GM19035 (cell line): ENCODE results near the gene ZSCAN12.
A peak's percentile ranks its signal among the peaks of the same experiment; 100 is the strongest.
"Not testable (repeated sequence)": the region's sequence is repeated elsewhere in the genome, so short reads cannot be mapped to it uniquely, and the experiment has no call there.

Source experiments
- ATAC-seq: cut with Tn5 transposase; IDR thresholded peaks from one replicate; pipeline ENCODE4 v1.9.1; 2021; ENCODE audit not compliant: unreplicated experiment

ZSCAN12 gene

DNA sequence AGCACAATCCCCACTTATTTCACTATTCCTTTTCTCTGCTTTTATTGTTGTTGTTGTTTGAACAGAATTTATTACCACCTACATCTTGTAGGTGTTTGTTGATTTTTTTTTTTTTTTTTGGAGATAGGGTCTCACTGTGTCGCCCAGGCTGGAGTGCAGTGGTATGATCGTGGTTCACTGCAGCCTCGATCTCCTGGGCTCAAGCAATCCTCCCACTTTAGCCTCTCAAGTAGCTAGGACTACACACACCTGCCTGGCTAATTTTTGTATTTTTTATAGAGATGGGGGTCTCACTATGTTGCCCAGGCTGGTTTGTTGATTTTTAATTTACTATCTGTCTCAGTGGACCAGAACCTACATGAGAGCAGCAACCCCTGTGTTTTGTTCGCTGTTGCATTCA lies 3.6 kb downstream of the ZSCAN12 start:
- no peak for ATAC-seq

DNA sequence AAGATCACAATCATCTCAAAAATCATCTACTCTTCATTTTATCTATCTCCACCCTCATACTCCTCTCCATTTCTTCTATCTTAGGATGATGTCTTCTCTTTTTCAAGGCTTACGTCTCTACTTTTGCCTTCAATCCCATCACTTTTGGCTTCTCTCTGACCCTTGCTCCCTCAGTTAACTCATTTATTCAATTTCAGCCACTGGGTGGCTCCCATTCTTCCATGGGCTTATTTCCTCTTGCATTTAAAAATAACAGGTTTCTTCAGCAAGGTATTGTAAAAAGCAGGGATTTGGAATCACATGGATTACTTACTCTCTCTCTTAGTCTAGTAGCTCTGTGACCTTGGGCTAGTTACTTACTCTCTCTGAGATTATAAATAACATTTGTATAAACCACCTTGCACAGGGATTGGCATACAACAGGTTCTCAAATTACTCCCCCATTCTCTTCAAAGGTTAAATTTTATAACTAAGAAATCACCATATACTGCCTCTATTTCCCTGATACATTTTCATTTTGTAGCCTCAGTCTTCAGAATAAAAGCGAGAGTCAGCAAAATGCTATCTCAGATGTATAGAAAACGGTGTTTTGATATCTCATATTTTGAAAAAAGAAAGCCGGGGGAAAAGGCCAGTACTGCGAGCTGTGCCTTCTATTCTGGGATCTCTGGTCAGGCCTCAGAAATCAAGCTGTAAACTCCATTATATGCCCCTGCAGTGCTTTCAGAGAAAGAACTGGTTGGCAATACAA lies 5.5 kb downstream of the ZSCAN12 start:
- ATAC-seq: no peak

DNA sequence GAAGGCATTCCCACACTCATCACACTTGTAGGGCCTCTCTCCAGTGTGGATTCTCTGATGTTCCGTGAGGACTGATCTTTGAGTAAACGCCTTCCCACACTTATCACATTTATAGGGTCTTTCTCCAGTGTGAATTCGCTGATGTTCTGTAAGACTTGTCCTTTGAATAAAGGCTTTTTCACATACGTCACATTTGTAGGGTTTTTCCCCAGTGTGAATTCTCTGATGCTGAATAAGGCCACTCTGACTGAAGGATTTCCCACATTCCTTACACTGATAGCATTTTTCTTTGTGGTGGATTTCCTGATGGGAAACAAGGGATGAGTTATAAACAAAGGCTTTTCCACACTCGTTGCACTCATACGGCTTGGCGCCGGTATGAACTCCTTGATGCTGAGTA lies 8.9 kb downstream of the ZSCAN12 start:
- no peak for ATAC-seq

DNA sequence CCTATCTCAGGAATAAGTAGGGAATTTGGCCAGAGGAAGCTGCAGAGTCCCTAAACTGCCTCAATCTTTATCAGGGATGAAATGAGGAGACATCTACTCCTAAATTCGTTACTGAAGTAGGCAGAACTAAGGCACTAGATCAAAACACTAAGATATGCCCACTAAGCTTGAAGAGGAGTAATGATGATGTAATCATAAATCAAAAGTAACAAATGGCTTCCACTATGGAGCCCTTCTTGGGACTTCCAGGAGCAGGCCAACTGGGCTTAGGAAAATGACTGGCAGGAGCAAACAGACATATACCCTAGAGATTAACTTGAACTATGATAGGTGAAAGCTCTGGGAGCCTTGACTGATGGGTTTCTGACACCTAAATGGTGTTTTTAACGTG lies 15.4 kb downstream of the ZSCAN12 start:
- no peak for ATAC-seq

DNA sequence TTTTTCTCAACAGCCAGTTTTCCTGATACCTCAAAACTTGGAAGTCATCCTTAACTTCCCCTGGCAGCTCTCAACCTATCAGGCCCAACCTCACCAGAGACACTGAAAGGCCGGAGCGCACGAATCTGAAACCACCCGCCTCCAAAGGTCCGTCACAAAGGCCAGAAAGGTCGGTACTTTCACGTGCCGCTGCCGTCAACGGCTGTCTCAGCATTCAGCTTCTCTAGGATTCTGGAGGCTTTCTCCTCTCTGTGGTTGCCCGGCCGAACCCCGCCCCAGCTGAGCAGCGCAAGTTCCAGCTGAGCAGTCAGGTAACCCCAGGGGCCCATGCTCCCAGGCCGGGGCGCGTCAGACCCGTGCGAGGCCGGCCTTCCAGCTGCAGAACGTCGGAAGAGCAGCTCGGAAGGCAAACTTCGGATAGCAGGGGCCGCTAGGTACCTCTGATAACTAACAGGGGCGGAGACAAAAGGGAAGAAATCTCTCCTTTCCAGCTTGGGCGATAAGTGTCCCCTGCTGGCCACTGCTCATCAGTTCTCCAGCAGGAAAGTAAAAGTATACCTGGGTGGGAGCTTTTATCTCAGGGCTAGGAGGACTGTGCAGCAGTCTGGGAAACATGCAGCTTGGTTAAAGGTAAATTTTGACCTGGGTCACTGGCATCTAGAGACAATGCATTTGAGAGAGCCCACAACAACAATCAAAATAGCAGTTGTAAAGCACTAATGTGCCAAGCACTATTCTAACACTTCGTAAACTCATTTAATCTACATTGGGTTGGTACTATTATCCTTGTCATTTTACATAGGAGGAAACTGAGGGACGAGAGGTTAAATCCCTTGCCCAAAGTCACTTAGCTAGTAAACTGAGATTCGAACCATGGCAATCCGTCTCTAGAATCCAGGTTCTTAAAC lies 16.1 kb downstream of the ZSCAN12 start:
- ATAC-seq: peak; percentile 92

DNA sequence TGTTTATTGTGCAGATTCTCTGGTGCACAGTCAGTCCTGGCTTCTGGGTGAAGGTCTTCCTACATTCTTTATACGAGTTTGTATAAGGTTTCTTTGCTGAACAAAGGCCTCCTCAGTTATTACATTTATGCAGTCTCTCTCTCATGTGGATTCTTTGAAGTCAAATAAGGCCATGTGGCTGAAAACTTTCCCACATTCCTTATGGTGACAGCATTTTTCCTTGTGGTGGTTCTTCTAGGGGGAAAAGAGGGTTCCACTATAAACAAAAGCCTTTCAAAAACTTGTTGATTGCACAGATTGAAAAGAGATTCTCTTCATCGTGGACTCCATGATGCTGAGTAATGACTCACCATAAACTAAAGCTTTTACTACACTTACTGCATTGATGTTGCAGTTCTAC lies 19.2 kb downstream of the ZSCAN12 start:
- ATAC-seq: no peak

DNA sequence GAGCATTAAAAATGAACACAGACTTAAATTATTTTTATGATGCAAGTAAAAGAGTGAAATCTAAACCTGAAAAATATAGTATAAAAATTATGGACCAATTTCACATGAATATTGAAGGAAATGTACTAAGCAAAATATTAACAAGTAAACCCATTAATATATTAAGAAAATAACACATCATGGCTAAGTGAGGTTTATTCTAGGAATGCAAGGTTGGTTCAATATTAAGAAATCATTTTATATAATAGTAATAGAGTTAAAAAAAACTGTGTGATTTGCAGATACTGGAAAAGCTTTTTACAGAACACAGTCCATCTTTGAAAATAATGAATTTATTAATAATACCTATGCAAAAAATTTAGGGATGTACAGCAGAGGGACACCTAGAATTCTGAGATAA lies 20.9 kb downstream of the ZSCAN12 start:
- ATAC-seq: no peak

DNA sequence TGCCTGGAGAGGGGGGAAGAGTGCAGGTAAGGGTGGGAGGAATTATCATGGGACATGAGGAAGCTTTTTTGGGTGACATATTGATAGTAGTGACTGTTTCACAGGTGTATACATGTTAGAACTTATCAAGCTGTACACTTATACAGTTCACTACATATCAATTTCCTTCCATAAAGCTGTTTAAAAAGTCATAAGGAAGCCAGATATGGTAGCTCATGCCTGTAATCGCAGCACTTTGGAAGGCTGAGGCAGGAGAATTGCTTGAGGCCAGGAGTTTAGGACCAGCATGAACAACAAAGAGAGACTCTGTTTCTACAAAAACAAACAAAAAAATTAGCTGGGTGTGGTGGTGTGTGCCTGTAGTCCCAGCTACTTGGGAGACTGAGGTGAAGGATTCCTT lies 21.7 kb downstream of the ZSCAN12 start:
- ATAC-seq: no peak

DNA sequence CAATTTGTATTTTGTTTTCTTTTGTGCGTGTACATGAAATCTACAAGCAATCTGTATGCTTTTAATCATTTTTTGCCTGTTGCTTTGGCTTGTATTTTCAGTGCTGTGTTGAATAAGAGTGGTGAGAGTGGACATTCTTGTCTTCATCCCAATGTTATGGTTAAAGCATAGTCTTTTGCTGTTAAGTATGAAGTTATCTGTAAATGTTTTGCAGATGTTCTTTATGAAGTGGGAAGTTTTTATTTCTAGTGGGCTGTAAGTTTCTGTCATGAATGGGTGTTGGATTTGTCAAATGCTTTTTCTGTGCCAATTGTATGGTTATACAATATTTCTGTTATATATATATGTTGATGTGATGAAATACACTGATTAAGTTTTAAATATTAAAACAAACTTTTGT lies 25.6 kb downstream of the ZSCAN12 start:
- no peak for ATAC-seq

DNA sequence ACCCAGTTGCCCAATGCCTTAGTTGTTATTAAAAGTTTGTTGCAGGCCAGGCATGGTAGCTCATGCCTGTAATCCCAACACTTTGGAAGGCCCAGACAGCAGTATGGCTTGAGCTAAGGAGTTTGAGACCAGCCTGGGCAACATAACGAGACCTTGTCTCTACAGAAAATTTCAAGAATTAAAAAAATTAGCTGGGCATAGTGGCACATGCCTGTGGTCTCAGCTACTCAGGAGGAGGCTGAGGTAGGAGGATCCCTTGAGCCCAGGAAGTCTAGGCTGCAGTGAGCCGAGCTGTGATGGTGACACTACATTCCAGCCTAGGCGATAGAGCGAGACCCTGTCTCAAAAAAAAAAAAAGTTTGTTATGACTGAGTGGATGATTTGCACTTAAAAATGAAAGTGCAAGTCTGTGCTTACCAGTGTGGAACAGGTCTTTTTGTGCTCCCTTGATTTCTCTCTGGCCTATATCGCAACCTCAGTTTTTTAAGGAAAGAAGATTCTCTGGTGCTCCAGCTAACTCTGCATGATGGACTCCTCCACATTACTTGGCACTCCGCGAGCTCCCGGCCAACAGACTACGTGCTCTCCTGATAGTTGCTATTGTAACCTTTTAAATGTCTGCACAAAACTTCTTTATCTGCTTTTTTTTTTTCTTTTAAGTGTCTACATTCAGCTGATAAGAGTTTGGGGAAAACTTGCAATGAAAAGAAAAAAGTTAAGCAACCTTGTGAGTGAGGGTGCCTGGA lies 27.7 kb downstream of the ZSCAN12 start:
- ATAC-seq: no peak

DNA sequence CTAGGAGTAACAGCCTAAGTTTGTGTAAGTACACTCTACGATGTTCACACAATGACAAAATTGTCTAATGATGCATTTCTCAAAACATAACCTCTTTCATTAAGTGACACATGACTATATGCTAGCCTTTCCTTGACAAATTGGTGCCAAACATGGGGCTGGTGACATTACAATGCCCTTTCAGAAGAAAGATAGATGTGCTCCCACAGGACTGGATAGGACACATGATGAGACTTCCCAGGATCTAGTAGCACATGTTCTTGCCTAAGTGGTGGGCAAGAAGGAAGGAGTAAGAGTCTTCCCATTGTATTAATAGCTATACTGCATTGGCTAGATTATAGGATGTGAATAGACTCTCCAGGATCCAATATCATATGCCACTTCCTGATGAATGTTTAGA lies 28.3 kb downstream of the ZSCAN12 start:
- no peak for ATAC-seq

DNA sequence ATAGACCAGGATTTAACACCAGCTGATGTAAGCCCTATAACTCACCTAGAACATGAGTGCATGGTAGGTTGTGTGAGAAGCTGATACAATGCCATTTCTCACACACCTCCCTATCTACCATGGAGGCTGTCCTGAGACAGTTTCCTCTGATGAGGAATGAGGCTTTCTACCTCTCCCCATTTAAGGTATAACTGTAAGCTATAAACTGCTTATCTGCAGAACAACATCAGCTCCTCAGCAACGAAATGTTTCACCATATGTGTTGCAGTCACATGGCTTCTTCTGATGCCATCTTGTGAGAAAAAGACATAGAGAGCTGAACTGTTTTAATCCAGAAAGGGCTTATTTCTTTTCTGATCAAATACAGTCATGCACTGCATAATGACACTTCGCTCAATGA lies 29.1 kb downstream of the ZSCAN12 start:
- no peak for ATAC-seq

DNA sequence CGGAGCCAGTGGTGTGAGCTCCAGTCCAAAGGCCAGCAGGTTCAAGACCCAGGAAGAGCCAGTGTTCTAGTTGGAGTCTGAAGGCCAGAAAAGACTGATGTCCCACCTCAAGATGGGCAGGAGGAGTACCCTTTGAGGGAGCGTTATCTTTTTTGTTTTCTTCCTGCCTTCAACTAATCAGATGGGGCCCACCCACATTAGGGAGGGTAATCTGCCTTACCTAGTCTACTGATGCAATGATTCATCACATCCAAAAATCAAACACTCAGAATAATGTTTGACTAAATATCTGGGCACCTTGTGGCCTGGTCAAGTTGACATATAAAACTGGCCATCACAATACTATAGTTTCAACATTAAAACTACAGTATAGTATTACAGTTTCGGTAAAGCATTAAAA lies 30.1 kb downstream of the ZSCAN12 start:
- ATAC-seq: no peak

DNA sequence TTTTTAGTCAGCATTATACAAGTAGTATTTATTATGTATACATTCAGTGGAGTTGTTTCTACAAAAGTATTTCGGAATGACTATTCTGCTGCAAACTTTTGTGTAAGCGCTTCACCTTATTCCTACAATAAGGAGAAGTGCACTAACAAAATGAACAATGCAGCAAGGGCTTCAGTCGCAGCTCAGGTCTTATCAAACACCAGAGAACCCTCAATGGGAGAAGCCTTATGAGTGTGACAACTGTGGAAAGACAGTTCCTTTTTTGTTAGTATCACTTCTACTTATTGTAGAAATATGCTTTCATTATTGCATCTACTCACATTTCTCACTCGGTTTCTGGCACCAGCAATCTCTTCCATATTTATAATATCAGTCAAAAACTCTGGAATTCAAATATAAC lies 31.0 kb downstream of the ZSCAN12 start:
- peak; percentile 61 for ATAC-seq

DNA sequence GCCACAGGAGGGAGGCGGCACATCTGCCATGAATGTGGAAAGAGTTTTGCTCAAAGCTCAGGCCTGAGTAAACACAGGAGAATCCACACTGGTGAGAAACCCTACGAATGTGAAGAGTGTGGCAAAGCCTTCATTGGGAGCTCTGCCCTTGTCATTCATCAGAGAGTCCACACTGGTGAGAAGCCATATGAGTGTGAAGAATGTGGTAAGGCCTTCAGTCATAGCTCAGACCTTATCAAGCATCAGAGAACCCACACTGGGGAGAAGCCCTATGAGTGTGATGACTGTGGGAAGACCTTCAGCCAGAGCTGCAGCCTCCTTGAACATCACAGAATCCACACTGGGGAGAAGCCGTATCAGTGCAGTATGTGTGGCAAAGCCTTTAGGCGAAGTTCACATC lies 34.0 kb downstream of the ZSCAN12 start:
- ATAC-seq: not testable (repeated sequence)

DNA sequence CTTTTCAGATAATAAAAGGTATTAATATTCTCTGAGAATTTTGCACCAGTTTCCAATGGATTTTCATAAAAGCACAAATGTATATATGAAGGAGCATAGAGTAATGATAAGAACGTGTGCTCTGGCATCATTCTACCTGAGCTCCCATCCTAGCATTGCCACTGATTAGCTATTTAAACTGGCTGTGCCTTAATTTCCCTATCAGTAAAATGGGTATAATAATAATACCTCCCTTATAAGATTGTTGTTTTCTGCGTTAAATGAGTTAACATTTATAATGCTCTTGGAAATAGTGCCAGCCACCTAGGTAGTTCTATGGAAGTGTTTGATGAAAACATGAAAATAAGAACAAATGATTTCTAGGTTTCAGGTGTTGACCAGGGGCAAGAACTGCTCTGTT lies 38.6 kb downstream of the ZSCAN12 start:
- no peak for ATAC-seq

DNA sequence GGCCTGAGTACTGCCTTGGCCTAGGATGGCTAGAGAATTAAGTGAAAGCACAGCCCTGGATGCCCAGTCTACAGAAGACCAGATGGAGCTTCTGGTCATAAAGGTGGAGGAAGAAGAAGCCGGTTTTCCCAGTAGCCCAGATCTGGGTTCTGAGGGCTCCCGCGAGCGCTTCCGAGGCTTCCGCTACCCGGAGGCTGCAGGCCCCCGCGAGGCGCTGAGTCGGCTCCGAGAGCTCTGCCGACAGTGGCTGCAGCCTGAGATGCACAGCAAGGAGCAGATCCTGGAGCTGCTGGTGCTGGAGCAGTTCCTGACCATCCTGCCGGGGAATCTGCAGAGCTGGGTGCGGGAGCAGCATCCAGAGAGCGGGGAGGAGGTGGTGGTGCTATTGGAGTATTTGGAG lies 40.0 kb downstream of the ZSCAN12 start:
- not testable (repeated sequence) for ATAC-seq

DNA sequence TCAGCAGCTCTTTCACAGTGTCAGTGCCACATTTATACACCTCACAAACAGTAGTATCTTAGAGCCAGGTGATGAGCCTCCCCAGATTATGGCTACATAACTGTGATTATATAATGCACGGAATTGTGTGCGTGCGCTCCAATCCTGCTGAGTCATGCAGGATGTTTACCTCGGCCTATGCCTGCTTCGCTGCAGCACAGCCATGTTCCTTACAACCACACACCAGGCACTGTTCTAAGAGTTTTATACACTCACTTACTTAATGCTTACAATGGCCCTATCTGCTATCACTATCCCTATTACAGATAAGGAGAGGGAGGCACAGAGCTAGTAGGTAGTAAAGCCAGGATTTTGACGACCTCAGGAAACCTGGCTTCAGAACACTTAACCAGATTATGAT lies 42.5 kb downstream of the ZSCAN12 start:
- ATAC-seq: no peak

DNA sequence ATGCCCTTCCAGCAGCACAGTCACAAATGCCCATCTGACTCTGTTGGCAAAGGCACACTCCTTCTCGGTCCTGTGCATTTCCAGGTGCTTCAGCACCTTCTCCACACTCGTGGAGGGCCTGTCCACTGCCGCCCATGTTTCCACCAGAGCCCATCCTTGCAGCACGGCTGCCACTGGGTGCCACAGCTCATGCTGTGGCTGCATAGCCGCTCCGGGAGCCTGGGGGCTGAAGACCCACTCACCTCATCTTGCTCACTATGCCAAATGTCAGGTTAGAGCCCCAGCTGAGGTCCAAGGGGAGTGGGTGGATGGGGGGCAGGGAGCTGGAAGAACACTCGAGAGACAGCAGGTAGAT lies 42.9 kb downstream of the ZSCAN12 start:
- no peak for ATAC-seq

DNA sequence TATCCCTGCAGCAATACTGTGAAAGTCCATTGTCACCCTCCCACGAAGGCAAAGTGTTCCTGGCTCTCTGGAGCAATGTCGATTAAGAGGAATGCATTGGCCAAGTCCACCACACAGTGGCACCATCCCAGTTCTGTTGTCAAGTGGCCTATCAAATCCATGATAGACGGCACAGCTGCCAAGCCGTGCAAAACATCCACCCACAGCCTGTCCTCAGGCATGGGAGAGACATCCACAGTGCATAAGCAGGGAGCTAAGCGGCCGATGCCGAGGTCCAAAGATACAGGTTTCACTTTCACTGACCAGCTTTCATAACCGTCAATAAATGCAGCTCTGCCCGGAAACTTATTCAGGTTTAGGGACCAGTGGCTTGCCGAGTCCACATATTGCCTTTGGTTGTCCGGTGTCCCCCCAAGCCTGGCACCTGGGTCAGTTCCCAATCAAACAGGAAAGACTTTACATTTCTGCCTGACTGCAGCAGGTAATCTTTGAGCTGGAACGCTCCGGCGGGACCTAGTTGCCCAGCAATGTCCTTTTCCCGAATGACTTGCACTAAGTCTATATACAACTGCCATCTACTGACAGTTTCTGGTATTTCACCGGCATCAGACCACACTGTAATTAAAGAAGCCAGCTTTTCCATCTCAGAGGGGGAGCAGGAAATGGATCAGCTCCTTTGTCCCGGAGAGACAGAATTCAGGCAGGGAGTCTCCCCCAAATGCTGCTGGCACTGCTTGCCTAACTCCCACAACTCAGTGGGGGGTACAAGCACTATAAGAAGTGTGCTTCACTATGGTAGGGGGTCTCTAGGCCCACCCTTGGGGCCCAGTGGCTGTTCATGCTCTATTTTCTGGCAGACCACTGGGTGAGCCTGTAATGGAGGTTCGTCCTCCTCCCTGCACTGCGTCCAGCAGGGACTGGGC lies 43.5 kb downstream of the ZSCAN12 start:
- ATAC-seq: peak; percentile 85
